HFF-Myc (cell line): ENCODE results near the gene RNF144B.
A peak's percentile ranks its signal among the peaks of the same experiment; 100 is the strongest.

Experiments used
- DNase-seq: peaks from one replicate; pipeline ENCODE4 v3.0.0-alpha.2; 2011; ENCODE audit warnings: low read depth; ENCODE audit errors: extremely low read depth
- H3K4me3 ChIP-seq: replicated peaks from 2 replicates; pipeline ENCODE4 v1.5.1; 2011; ENCODE audit warnings: low read depth, mild to moderate bottlenecking, control low read depth, low read length
- TF ChIP-seq, protein P1 (sequence below): IDR thresholded peaks from 2 replicates; pipeline ENCODE4 v1.5.1; 2012; ENCODE audit warnings: mild to moderate bottlenecking, low read depth, low read length, control low read depth; ENCODE audit errors: missing control alignments

Gene RNF144B

DNA sequence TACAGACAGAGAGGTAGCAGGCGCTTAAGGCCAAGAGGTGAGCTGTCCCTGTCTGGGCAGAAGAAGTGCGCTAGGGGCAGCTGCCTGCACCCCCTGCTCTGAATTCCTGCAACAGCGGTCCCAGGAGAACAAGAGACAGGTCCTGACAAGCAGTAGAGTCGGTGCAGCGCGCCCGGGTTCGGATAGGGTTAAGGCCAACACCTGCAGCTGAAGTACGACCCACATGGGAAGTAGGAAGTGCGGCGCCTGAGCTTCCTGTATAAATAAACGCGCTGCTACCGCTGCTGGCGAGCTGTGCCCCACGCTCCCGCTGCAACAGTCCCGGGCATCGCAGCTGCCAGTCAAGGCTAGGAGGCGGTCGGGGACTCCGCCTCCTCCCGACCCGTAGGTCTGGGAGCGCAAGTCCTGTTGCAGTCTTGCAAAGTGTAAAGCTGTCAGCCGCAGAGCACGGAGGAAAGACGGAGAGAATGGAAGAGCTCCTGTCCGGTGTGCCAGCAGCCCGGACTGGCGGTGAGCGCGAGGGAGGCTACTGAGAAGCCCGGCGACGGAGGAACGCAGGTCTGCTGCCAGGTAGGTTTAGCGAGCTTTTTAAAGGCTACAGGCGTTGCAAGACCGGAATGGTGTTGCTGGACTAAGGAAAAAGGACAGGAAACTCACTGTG is at the start of gene RNF144B:
TSS of gene RNF144B (plus strand) at position 290 of the 661 bp plus-strand sequence. CDS start 12,185 bp downstream, outside the sequence.
- peak within 1 kb of the TSS; percentile 57 for H3K4me3 ChIP-seq
- TF ChIP-seq, protein P1, sequence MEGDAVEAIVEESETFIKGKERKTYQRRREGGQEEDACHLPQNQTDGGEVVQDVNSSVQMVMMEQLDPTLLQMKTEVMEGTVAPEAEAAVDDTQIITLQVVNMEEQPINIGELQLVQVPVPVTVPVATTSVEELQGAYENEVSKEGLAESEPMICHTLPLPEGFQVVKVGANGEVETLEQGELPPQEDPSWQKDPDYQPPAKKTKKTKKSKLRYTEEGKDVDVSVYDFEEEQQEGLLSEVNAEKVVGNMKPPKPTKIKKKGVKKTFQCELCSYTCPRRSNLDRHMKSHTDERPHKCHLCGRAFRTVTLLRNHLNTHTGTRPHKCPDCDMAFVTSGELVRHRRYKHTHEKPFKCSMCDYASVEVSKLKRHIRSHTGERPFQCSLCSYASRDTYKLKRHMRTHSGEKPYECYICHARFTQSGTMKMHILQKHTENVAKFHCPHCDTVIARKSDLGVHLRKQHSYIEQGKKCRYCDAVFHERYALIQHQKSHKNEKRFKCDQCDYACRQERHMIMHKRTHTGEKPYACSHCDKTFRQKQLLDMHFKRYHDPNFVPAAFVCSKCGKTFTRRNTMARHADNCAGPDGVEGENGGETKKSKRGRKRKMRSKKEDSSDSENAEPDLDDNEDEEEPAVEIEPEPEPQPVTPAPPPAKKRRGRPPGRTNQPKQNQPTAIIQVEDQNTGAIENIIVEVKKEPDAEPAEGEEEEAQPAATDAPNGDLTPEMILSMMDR, result no peak
- peak; percentile 27 for DNase-seq

DNA sequence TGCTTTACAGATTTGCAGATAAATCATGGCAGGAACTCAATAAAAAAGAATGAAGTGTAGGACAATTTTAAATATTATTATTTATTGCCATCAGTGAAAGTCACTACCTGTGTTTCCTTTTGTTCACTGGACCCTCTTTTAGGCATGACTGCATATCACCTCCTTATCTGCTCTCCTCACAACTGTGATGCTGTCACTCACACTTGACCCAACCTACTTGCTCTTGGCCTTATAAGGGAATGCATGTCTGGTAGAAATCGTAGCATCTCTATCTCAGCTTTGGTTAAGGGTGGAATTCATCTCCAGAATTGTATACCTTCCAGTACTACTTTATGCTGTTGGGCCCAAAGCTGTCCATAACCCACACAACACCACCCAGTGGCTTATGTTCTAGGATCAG is 47.6 kb upstream of the RNF144B start:
- TF ChIP-seq, protein P1, result no peak
- no peak for DNase-seq
- H3K4me3 ChIP-seq, result no peak overlapping the region

DNA sequence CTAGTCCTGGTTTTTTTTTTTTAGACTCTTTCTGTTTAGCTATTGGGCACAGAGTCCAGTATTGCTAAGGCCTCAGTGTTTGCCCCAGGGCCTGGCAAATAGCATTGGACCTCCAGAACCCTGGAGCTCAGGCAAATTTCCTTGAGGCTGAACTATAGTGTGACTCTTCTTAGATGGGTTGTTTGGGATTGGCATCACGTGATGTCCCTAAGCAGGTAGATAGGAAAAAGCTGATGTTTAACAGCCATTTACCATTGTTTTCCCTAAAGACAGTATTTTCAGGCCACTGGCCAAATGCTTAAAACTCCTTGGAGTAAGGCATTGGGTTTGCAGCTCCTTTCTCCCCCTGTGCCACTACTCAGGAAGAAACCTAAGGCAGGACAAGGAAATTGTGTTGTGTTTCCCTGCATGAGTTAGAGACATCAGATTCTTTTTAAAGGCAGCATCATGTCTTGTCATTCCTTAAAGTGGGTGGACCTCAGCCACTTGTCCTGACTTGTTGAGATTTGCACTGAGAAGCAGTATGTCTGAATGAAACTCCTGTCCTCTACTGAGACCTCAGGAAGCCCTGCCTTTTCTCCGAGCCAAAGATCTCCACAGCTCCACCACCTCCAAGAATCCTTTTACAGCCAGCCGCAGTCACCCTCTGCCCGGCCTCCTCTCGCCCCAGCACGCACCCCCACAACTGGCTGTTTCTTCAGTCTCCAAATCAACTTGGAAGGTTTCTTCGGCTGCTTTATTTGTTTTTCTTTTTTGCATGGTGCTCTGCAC is 46.2 kb upstream of the RNF144B start:
- no peak overlapping the region for H3K4me3 ChIP-seq
- no peak for DNase-seq
- TF ChIP-seq, protein P1, result no peak

DNA sequence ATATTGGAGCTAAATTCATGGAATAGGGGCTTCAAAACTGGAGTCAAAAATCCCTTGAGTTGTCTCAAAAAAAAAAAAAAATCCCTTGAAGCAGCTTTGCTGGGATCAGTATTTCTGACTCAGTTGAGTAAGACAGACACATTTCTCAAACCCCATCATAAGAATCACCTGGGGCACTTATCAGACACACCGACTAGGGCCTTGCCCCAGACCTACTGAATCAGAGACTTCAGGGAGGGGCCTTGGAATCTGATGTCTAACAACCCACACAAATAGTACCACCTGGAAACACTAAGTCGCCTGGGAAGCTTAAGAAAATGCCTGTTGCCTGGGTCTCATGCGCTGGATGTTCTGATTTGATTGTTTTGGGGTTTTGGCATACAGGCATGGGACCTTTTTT is 44.9 kb upstream of the RNF144B start:
- DNase-seq, result no peak
- no peak overlapping the region for H3K4me3 ChIP-seq
- TF ChIP-seq, protein P1, result no peak

DNA sequence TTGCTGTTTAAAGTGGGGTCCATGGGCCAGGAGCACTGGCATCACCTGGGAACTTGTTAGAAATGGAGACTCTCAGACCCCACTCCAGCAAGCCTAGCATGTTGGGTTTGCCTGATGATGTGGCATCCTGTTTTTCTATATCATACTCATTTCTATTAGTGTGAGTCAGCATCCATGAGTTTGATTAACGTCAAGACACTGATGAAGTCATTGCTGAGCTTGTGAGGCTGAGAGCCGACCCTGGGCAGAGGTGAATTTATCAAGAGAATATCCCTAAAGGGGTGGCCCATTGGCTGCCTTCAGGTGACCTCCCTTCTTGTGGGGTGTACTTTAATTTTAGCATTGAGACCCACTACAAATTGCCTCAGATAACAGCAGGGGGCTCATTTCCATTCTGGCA is 43.4 kb upstream of the RNF144B start:
- H3K4me3 ChIP-seq, result no peak overlapping the region
- DNase-seq, result no peak
- TF ChIP-seq, protein P1, result no peak

DNA sequence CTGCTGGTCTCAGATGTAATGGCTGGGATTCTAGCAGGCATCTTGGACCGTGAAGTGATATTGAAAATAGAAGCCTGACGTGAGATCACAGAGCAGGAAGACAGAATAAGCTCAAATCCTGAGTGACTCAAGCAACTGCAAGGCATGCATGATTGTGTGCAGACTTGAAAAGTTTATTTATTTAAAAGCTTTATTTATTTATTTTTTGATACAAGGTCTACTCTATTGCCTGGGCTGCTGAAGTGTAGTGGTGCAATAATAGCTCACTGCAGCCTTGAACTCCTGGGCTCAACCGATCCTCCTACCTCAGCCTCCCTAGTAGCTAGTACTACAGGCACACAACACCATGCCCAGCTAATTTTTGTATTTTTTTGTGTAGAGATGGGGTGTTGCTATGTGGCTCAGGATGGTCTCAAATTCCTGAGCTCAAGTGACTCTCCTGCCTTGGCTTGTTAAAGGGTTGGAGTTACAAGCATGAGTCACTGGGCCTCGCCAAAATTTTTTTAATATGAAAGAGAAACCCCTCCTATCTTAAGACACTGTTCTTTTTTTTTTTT is 40.1 kb upstream of the RNF144B start:
- no peak overlapping the region for H3K4me3 ChIP-seq
- TF ChIP-seq, protein P1, result no peak
- DNase-seq, result no peak
